H1 (cell line): Measurements from ENCODE around the gene TECPR2. TPM values are rescaled to one million over a fixed set of nuclear protein-coding genes. Genes with fewer than 3 reads are reported as not detected.

Experiments
- ATF2 ChIP-seq: IDR thresholded peaks from 2 replicates; pipeline ENCODE4 v1.6.1; 2012; ENCODE audit warnings: low read length, inconsistent platforms
- BRCA1 ChIP-seq: IDR thresholded peaks from 2 replicates; pipeline ENCODE4 v1.6.1; 2012; ENCODE audit warnings: low read depth, low read length, improper control_type of control experiment
- CEBPB ChIP-seq: IDR thresholded peaks from 2 replicates; pipeline ENCODE4 v1.6.1; 2012; ENCODE audit warnings: low read depth, low read length
- CTCF ChIP-seq, 3 experiments: IDR thresholded peaks; 1 replicate in 2 of 3; 2 replicates in 1 of 3; pipeline versions ENCODE4 v1.5.1 to v1.6.1; 2011; ENCODE audit warnings: low read length in 3 of 3, mild to moderate bottlenecking in 3 of 3, inconsistent platforms in 2 of 3, low read depth in 1 of 3, moderate library complexity in 1 of 3; ENCODE audit not compliant: insufficient read depth in 1 of 3; ENCODE audit errors: control extremely low read depth in 1 of 3
- EP300 ChIP-seq, 2 experiments: IDR thresholded peaks; 1 replicate in 1 of 2; 2 replicates in 1 of 2; pipeline ENCODE4 v1.6.1; 2011 to 2012; ENCODE audit warnings: low read depth in 2 of 2, low read length in 2 of 2, mild to moderate bottlenecking in 2 of 2, borderline replicate concordance in 1 of 2, inconsistent platforms in 1 of 2, moderate library complexity in 1 of 2
- GTF2F1 ChIP-seq: IDR thresholded peaks from 2 replicates; pipeline ENCODE4 v1.6.1; 2012; ENCODE audit warnings: low read depth, low read length, improper control_type of control experiment, borderline replicate concordance
- KDM1A ChIP-seq: fragments of 200-600, 300-600 bp; sonication (generic); IDR thresholded peaks from 2 replicates; pipeline ENCODE4 v1.7.1; 2016; ENCODE audit warnings: mild to moderate bottlenecking, low read length, borderline replicate concordance
- KDM5A ChIP-seq: fragments of 200-600 bp; IDR thresholded peaks from 2 replicates; pipeline ENCODE4 v1.7.1; 2012; ENCODE audit warnings: mild to moderate bottlenecking, low read length, inconsistent platforms, mixed read lengths
- POLR2AphosphoS5 ChIP-seq: IDR thresholded peaks from 2 replicates; pipeline ENCODE4 v1.6.1; 2011; ENCODE audit warnings: low read depth, low read length
- POU5F1 ChIP-seq: IDR thresholded peaks from 2 replicates; pipeline ENCODE4 v1.6.1; 2011; ENCODE audit warnings: low read depth, mild to moderate bottlenecking, low read length, moderate library complexity
- RBBP5 ChIP-seq: IDR thresholded peaks from 2 replicates; pipeline ENCODE4 v1.7.1; 2012; ENCODE audit warnings: low read depth, mild to moderate bottlenecking, inconsistent platforms, low read length, moderate library complexity, borderline replicate concordance
- SP1 ChIP-seq: IDR thresholded peaks from 2 replicates; pipeline ENCODE4 v1.6.1; 2011; ENCODE audit warnings: low read depth, low read length
- SUZ12 ChIP-seq: fragments of 200-600 bp; sonication (generic); IDR thresholded peaks from 2 replicates; pipeline ENCODE4 v1.6.1; 2012; ENCODE audit warnings: mild to moderate bottlenecking, inconsistent platforms, low read length, moderate library complexity, mixed read lengths
- TAF1 ChIP-seq: IDR thresholded peaks from 2 replicates; pipeline ENCODE4 v1.6.1; 2011; ENCODE audit warnings: mild to moderate bottlenecking, low read depth, low read length
- TAF7 ChIP-seq: optimal IDR thresholded peaks from 2 replicates; pipeline ENCODE3; 2011; ENCODE audit warnings: low read depth, mild to moderate bottlenecking, inconsistent platforms, low read length, moderate library complexity, borderline replicate concordance
- TBP ChIP-seq: IDR thresholded peaks from 2 replicates; pipeline ENCODE4 v1.6.1; 2011; ENCODE audit warnings: low read depth, low read length, improper control_type of control experiment
- TEAD4 ChIP-seq: IDR thresholded peaks from 2 replicates; pipeline ENCODE4 v1.6.1; 2012; ENCODE audit warnings: low read depth, low read length, inconsistent platforms, mixed read lengths
- USF2 ChIP-seq: IDR thresholded peaks from 2 replicates; pipeline ENCODE4 v1.6.1; 2011; ENCODE audit warnings: low read length, improper control_type of control experiment
- polyA plus RNA-seq, 7 experiments: library from polyadenylated mRNA; depleted of rRNA in 3 of 7; stranded (reverse) in 5 of 7; unstranded in 2 of 7; fragments of >200 nt in 5 of 7; fragments of 200-250 nt in 2 of 7; gene quantifications; 1 replicate in 5 of 7; 2 replicates in 1 of 7; 4 replicates in 1 of 7; pipeline versions ENCODE4 v1.2.1 to v1.2.3, GENCODE V29; 2011 to 2013; ENCODE audit warnings: missing spikeins in 2 of 7, mixed read lengths in 2 of 7
- total RNA-seq: library from RNA; stranded (reverse); fragmentation: NEBNext Ultra II Directional; extraction: Animal tissue kit (Norgen Biotek cat#: 25700); gene quantifications from 2 replicates; pipeline ENCODE4 v1.2.1, GENCODE V29; 2021

Gene TECPR2
- total and polyA plus RNA-seq, 2 of the 8 experiments (the other 6 are each of a cell fraction or from before 2014, with no cell fraction given) = 6.8 to 19.4 TPM

GRCh38 chr14:102437997-102438915 lies 75.5 kb downstream of the TECPR2 start (continued):
- TF ChIP-seq CTCF (IDR thresholded peaks at IDR 0.05; ENCODE audit: control extremely low read depth in 1 of 3, insufficient read depth in 1 of 3, low read depth in 1 of 3, low read length in 3 of 3) (peak; percentile 87 to 92 (median 91)), RBBP5 (no peak), TEAD4 (no peak), TAF1 (0 out of 2 replicates have a peak, but pooled peaks have one; percentile 47), USF2 (no peak), POU5F1 (no peak), ATF2 (no peak), EP300 (IDR thresholded peaks at IDR 0.05; ENCODE audit: borderline replicate concordance in 1 of 2, low read depth in 2 of 2, low read length in 2 of 2) (0 out of 3 replicates have a peak, but pooled peaks of 1 of the 2 experiments have one; percentile 26), KDM5A (no peak), CEBPB (no peak), SP1 (no peak), TAF7 (no peak), SUZ12 (no peak), POLR2AphosphoS5 (no peak), BRCA1 (no peak), TBP (peak; percentile 35; the same call in 1 of the 2 replicates), GTF2F1 (peak; percentile 31; the same call in 1 of the 2 replicates), KDM1A (no peak)
